HFFc6 (cell line): ENCODE data around the gene NHSL1. TPM values are rescaled to one million over a fixed set of nuclear protein-coding genes. Genes with fewer than 3 reads are reported as not detected.

Experiments used
- DNase-seq: peaks from one replicate; pipeline ENCODE4 v3.0.0-alpha.2; 2018
- H3K27ac Mint-ChIP-seq: 2 replicates; pipeline ENCODE4 v1.8.0; 2020; ENCODE audit warnings: mild to moderate bottlenecking, mixed read lengths
- H3K27me3 Mint-ChIP-seq: 2 replicates; pipeline ENCODE4 v1.8.0; 2021; ENCODE audit warnings: mild to moderate bottlenecking, moderate library complexity, mixed read lengths; ENCODE audit not compliant: insufficient read depth
- H3K36me3 Mint-ChIP-seq: 2 replicates; pipeline ENCODE4 v1.8.0; 2021; ENCODE audit warnings: low read depth, mixed read lengths
- H3K4me1 Mint-ChIP-seq: 2 replicates; pipeline ENCODE4 v1.8.0; 2020; ENCODE audit warnings: low read depth, mixed read lengths
- H3K4me3 Mint-ChIP-seq: 2 replicates; pipeline ENCODE4 v1.8.0; 2020; ENCODE audit warnings: mild to moderate bottlenecking, moderate library complexity, mixed read lengths
- H3K9me3 Mint-ChIP-seq: 2 replicates; pipeline ENCODE4 v1.8.0; 2020; ENCODE audit warnings: mild to moderate bottlenecking, mixed read lengths
- total RNA-seq, 6 experiments: library from RNA; stranded (reverse); fragmentation: NEBNext Ultra II Directional; extraction: Animal tissue kit (Norgen Biotek cat#: 25700); gene quantifications; 2 replicates in 1 of 6; 3 replicates in 5 of 6; pipeline ENCODE4 v1.2.3, GENCODE V29; 2021
- TF ChIP-seq, protein P1 (sequence below): fragments of 200-600 bp; sonication (generic); IDR thresholded peaks from 2 replicates; pipeline ENCODE4 v1.5.0; 2021; ENCODE audit warnings: antibody characterized with exemption, mild to moderate bottlenecking

Gene NHSL1
- total RNA-seq, 6 experiments from 2014 or later: 4.4 to 12.3 (median 10.1) TPM

DNA sequence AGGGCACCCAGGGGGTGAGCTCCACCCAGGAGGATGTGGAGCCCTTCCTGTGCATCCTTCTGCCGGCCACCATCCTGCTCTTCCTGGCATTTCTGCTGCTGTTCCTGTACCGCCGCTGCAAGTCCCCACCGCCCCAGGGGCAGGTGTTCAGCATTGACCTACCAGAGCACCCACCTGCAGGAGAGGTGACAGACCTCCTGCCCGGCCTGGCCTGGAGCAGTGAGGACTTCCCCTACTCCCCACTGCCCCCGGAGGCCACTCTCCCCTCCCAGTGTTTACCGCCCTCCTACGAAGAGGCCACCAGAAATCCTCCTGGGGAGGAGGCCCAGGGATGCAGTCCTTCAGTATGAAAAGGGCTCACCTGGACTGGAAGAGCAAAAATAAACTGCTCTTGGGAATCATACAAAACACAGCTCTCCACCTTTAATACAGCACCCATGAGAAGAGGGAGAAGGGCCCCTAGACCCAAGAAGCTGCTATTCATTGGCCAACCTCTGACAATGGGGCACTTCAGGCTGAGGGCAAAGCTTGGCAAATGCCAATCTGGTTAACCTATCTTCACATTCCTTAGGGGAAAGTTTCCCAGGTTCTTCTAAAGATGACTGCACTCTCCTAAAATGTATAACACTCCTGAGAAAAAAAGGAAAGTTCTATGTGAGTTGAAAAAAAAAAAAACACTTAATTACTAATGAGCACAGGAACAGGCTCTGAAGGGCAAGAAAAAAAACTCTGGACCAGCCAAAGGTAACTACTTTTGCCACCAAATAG is 116.6 kb downstream of the NHSL1 start:
- H3K4me3 Mint-ChIP-seq: no peak overlapping the region
- no peak overlapping the region for H3K27ac Mint-ChIP-seq
- H3K9me3 Mint-ChIP-seq: no peaks in the 10 kb centered on the region

DNA sequence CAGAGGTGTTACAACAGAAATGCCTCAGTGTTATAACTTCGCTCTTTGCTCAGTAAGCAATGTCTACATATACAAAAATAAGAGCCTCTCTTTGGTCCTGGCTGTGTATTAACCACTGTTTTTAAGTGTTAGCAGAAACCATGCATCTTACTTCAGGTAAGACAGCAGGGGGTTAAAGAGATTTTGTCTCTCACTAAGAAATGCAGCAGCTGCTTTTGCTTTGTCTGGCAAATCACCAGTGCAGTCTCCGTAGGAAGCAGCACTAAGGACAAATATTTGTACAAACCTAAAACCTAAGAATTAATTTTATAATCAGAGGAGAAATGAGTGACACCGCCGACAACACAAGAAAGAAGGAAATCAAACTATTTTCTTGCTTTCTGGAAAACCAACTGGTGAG is 120.8 kb downstream of the NHSL1 start:
- no peak for DNase-seq
- TF ChIP-seq, protein P1, sequence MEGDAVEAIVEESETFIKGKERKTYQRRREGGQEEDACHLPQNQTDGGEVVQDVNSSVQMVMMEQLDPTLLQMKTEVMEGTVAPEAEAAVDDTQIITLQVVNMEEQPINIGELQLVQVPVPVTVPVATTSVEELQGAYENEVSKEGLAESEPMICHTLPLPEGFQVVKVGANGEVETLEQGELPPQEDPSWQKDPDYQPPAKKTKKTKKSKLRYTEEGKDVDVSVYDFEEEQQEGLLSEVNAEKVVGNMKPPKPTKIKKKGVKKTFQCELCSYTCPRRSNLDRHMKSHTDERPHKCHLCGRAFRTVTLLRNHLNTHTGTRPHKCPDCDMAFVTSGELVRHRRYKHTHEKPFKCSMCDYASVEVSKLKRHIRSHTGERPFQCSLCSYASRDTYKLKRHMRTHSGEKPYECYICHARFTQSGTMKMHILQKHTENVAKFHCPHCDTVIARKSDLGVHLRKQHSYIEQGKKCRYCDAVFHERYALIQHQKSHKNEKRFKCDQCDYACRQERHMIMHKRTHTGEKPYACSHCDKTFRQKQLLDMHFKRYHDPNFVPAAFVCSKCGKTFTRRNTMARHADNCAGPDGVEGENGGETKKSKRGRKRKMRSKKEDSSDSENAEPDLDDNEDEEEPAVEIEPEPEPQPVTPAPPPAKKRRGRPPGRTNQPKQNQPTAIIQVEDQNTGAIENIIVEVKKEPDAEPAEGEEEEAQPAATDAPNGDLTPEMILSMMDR: no peak
- Mint-ChIP-seq H3K27ac (no peak overlapping the region), H3K36me3 (no peaks in the 10 kb centered on the region), H3K4me1 (no peaks in the 10 kb centered on the region), H3K27me3 (peaks cover 4% of the 10 kb centered on the region), H3K4me3 (no peak overlapping the region), H3K9me3 (no peaks in the 10 kb centered on the region)

More for the DNA sequence above, 116.6 kb downstream of the NHSL1 start:
- no peaks in the 10 kb centered on the region for H3K36me3 Mint-ChIP-seq
- H3K4me1 Mint-ChIP-seq: no peaks in the 10 kb centered on the region
- TF ChIP-seq, protein P1: no peak
- DNase-seq: no peak
- H3K27me3 Mint-ChIP-seq: peaks cover 6% of the 10 kb centered on the region

DNA sequence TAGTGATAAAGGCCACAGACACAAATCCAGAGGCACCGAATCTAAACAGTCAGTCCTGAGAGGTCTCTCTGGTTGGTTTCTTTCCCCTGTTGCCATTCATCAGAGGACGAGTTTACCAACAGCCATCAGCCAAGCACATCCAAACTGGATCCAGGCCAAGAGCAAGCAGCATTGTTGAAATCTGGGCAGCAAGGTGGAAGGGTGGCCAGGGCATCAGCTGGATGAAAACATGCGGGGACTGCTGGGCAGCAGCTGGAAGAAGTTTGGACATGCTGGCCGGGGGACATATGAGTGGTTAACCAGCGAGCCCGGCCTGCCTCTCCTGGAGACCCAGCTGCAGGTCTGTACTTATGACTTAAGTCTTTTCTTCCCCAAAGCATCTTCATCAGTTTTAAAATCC is 121.5 kb downstream of the NHSL1 start, which contains the start of gene SMIM28:
TSS of gene SMIM28 (plus strand) at position 62 of the 400 bp plus-strand sequence. CDS start at position 230, 168 bp downstream.
- H3K4me3 Mint-ChIP-seq: no peak within 1 kb of the TSS
- no peak within 1 kb of the TSS for H3K27ac Mint-ChIP-seq

DNA sequence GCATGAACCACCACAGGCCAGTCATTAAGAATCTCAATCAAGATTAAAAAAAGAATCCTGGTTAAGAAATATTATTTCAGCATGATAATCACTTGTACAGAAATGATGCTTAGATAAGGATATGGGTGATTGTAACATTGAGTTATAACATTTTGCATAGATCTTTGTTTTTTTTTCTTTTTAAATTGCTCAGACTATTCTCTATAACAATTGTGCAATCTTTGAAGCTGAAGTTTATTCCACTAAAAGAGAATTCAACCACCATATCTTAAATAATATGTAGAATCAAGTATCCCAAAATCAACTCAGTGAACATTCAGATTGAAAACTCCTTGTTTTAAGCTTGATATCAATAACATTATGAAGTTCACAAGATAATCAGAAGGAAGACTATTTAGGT is 122.3 kb downstream of the NHSL1 start:
- Mint-ChIP-seq H3K27me3 (peaks cover 4% of the 10 kb centered on the region), H3K9me3 (no peaks in the 10 kb centered on the region), H3K36me3 (no peaks in the 10 kb centered on the region), H3K27ac (no peak overlapping the region), H3K4me1 (no peaks in the 10 kb centered on the region), H3K4me3 (no peak overlapping the region)
- DNase-seq: no peak
- TF ChIP-seq, protein P1: no peak

More for the DNA sequence above, 121.5 kb downstream of the NHSL1 start, which contains the start of gene SMIM28:
- no peaks in the 10 kb centered on the region for H3K9me3 Mint-ChIP-seq
- no peaks in the 10 kb centered on the region for H3K36me3 Mint-ChIP-seq
- TF ChIP-seq, protein P1: no peak
- no peak for DNase-seq
- H3K4me1 Mint-ChIP-seq: no peaks in the 10 kb centered on the region
- peaks cover 4% of the 10 kb centered on the region for H3K27me3 Mint-ChIP-seq

DNA sequence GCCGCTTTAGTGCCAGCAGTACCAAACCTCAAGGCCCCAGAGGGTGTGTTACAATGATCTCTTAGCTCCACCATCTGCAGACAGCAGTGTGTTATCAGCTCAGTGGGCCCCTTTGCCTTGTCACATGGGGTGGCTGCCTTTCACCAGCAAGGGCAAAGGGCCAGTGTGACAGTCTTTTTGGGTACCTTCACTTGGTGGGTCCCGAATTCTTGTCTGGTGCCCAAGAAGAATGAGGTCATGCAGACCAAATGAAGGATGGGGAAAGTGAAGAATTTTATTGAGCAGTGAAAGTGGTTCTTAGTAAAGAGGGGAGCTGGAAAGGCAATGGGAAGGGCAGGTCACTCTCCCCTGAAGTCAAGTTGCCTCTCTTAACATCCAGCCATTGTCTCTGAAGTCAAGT is 124.5 kb downstream of the NHSL1 start:
- H3K4me3 Mint-ChIP-seq: no peak overlapping the region

More for the DNA sequence above, 124.5 kb downstream of the NHSL1 start:
- Mint-ChIP-seq H3K9me3 (no peaks in the 10 kb centered on the region), H3K27me3 (peaks cover 7% of the 10 kb centered on the region), H3K4me1 (peaks cover 5% of the 10 kb centered on the region; the same call in 1 of the 2 replicates), H3K27ac (no peak overlapping the region), H3K36me3 (no peaks in the 10 kb centered on the region)
- TF ChIP-seq, protein P1: no peak
- DNase-seq: no peak
